Activated CD4-positive, CD25-positive, alpha-beta regulatory T cell treated with anti-CD3 and anti-CD28 coated beads, Interleukin-2, amount 50 U/mL, for 16 hours (primary cell): ENCODE measurements around the gene ASB1.

ENCODE experiments used
- DNase-seq: peaks from one replicate; pipeline ENCODE4 v3.0.0-alpha.2; 2020; ENCODE audit warnings: low read depth, low spot score

The ASB1 gene

DNA sequence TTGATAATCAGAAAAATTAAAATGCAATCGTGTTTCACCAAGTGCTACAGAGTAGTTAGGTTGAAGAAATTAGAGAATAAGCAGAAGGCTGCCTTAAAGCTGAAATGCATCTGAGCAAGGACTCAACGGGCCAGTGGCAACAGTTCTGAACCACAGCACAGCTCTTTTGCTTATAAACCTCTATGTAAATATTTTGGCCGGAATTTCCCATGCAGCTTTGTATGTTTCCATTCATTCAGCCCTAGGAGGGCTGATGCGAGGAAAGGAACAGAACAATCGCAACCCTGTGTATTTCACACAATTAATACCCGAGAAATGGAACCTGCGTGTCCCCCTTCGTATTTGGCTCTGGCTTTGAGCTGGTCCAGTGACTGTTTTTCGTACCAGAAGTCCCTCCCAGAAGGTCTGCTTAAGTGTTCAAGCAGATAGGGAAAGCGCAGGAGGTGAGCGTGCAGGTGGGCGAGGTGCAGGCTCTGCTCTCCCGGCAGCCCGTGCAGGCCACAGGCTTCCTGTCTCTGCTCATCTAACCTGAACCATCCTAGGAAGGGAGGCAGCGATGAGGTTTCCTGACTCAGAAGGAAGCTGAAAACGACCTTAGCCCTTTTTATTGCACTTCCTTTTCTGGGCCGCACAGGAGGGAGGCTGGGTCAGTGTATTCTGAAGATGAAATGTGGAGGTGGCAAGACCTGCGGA is 67.3 kb downstream of the ASB1 start:
- DNase-seq, result no peak

DNA sequence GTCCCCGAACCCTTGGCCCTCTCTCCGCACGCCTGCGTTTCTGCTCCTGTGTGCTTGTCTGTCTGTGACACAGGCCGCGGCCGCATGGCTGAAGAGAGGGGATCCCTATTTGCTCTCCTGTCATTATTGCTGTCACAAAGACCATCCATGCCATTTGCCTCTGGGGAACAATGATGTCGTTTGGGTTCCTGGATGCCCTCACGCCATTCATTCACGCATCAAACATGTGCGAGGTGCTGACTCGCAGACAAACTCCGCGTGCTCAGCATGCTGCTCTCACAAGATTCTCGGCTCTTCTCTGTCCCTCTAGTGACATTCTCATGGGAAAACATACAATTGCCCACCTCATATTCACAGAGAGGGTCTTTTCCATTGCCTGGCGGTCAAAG is 67.8 kb downstream of the ASB1 start:
- no peak for DNase-seq

DNA sequence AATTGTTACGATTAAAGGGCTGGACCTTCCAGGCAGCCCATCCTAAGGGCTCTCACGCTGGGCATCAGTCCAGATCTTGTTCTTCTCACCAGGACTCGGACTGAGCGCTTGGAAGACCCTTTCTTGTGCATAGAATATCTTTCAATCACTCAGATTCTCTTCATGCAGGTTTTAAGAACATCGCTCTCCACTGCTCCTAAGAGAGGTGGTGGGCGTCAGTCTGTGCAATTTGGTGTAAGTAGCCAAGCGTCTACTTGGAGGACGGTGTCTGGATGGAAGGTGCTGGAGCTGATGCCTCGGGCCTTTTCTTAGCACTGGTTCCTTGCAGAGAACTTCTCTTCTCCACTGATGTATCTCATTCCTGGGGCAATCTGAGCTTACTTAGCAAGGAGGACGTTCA is 68.7 kb downstream of the ASB1 start:
- DNase-seq, result no peak

DNA sequence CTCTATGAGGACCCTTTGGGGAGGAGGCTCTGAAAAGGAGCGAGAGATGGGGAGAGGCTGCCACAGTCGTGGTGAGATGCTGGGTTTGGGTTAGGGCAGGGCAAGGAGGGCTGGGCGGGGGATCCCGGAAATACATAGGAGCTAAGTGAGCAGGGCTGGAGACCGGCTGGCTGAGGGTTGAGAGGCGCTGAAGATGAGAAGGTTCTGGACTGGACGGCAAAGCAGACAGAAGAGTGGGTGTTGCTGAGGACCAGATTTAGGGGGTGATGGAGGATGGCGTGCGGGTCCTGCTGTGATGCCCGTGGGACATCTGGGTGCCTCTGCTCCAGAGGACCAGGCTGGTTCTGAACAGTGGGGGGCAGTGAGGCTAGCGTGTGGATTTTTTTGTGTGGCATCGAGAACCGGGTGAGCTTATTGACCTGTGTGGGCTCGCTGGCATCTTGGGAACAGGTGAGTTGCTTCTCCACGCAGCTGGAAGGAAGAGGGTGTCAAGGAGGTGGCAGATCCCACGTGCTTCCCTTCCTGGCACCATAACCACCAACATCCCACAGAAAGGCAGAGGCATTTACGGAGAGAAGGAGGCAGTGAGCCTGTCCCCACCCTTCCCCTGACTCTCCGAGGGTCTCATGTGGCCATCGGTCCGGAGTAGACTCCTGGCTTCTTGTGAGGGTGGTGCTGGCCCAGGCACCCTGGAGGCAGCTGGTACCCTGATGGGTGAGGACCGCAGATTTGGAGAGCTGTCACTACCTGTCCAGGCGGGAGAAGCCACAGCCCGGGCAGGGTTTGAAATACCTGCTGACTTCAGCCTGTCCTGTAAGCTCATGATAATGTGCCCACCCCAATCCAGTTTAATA is 70.3 kb downstream of the ASB1 start:
- no peak for DNase-seq

DNA sequence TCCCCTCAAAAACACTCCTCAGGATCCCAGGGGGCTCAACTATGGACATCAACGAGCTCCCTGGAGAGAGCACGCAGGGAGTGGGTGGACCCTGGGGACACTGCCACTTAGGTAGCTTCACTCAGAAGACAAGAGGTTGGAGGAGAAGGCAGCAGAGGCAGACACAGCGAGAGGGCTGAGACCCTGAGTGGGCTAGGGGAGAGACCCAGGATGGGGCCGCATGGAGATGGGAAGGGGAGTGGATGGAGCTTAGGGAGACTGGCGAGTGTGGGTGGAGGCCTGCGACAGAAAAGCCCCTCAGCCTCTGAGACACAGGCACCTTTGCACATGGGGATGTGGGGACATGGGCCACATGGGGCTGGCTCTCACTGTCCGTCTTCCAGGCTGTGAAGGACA is 70.9 kb downstream of the ASB1 start:
- no peak for DNase-seq

DNA sequence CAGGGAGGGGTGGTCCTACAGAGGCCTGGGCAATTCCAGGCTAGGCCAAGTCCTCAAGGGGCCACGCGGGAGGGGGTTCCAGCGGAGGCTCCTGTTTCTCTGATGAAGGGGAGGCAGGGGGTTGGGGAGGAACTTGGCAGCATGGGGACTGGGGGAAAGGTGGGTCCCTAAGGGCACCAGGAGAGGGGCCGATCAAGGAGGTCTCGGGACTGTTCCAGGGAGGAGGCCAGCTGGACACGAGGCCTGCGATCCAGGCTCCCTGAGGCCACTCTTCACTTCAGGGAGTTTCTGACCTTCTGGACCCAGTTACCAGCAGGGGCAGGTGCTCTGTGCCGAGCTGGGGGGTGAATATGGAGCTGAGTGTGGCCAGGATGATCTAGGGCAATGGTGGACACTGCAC is 71.5 kb downstream of the ASB1 start:
- DNase-seq, result no peak

DNA sequence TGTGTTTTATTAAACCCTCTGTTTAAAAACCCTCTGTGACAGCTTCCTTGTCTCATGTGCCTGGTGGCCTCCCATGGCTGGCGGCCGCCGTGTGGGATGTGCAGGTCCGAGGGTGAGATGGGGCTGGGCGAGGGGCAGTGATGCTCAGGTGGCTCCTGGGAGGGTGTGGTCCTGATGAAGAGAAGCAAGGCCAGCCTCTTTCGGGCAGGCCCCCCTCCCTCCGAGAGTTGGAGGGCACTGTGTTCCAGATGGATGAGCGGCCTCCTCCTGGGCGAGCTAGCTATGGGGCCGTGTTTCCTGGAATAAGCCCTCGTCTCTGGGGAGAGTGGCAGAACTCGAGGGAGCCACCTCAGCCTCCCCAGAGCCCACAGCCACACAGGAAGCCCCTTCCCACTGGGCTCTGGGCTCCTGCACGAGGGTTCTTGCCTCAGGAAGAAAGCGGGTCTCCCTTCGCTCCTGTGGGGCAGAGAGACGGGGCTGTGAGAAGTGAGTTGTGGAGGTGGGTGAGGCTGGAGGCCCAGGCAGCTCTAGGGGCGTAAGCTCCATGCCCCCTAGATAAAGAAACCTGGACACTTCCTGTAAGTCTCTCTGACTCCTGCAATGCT is 72.1 kb downstream of the ASB1 start:
- DNase-seq, result no peak

DNA sequence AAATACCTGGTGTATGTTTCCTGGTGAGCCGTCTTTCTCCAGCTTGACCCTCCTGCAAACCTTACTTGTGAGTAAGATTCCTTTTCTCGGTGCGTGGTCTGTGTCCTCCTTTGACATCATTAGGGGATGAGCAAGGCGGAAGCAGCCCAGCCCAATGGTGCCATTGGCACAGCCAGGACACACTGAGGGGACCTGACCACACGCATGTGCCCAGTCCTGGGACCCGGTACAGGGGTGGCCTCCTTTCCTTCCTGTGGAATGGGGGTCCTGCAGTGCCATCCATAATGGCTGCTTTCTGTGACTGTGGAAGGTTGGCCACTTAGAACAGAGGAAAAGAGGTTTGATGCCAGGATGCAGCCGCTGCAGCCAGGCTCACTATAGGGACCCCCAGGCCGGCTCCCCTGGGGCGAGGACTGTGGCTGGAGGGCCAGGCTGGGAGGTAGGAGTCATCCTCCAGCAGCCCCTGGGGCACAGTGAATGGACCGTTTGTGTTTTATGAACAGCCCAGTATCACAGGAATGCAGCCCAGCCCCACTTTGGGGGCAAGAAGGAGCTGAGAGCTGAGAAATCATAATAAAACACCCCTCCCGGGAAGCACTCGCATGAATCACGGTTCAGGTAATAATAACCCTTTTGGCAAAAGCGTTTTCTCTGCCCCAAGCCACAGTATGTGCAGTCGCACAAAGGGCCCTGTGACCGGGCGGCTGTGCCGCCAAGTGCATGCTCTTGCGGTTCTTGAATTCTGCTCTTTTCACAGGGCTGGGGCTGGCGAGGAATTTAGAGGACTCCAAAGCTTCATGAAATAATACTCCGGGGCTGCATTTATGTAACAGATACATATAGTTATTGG is 73.2 kb downstream of the ASB1 start:
- no peak for DNase-seq

DNA sequence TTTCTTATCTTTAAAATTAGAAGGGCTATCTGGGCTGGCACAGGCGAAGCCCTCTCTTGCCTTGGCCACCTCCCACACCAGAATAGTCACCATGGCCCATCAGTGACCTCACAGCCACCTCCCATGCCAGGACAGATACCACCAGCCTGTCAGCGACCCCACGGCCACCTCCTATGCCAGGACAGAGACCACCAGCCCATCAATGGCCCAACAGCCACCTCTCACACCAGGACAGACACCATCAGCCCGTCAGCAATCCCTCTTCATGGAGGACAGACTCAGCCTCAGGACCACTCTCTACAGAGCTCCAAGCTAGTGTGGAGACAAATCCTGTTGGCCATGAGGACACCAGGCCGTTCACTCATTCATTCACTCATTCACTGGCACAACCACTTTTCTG is 74.6 kb downstream of the ASB1 start:
- no peak for DNase-seq
